Ishikawa (cell line): Measurements from ENCODE around the gene PLN.

Experiments used
- CEBPB ChIP-seq: IDR thresholded peaks from 2 replicates; pipeline ENCODE4 v1.6.1; 2012
- EP300 ChIP-seq: IDR thresholded peaks from 2 replicates; pipeline ENCODE4 v1.6.1; 2012; ENCODE audit warnings: borderline replicate concordance
- MAX ChIP-seq: IDR thresholded peaks from 2 replicates; pipeline ENCODE4 v1.6.1; 2012
- REST ChIP-seq: IDR thresholded peaks from 2 replicates; pipeline ENCODE4 v1.6.1; 2012; ENCODE audit warnings: low read depth, mild to moderate bottlenecking
- TAF1 ChIP-seq: IDR thresholded peaks from 2 replicates; pipeline ENCODE4 v1.6.1; 2012; ENCODE audit warnings: low read depth, mild to moderate bottlenecking

DNA sequence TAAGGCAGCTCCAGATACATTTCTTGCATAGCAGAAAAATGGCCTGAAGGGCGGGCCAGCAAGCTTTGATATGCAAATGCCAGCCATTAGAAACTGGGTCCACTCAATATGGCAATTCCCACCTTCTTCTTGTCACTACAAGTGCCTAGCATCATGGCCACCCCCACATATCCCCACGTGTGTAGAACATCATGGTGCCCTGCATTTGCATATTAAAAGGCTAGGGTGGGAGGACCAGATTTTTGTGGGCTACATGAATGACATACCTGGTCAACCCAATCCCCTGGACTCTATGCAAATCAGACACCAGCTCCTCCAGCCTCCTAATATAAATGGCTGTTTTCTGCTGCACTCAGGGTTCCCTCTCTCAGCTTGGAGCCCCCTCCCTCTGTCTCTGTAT is 31.7 kb downstream of the PLN start:
- TF ChIP-seq REST (no peak), TAF1 (no peak), MAX (no peak), EP300 (no peak), CEBPB (no peak)
